GM12892 (cell line): ENCODE measurements around the gene GALNTL6.

Experiments used
- DNase-seq: peaks from one replicate; pipeline ENCODE4 v3.0.0; 2011; ENCODE audit not compliant: insufficient read length
- FAIRE-seq: peaks from 2 replicates; lab custom pipeline; 2011; peaks lifted over from hg19 to GRCh38; lab: Jason Lieb, UNC
- POLR2A ChIP-seq: IDR thresholded peaks from 2 replicates; pipeline ENCODE4 v1.6.1; 2011; ENCODE audit warnings: low read depth, low read length, control low read depth
- POLR2AphosphoS5 ChIP-seq: IDR thresholded peaks from 2 replicates; pipeline ENCODE4 v1.6.1; 2011; ENCODE audit warnings: low read depth, low read length, control low read depth
- TAF1 ChIP-seq: IDR thresholded peaks from 2 replicates; pipeline ENCODE4 v1.6.1; 2011; ENCODE audit warnings: low read depth, mild to moderate bottlenecking, control low read depth, low read length, borderline replicate concordance

GALNTL6 gene

DNA sequence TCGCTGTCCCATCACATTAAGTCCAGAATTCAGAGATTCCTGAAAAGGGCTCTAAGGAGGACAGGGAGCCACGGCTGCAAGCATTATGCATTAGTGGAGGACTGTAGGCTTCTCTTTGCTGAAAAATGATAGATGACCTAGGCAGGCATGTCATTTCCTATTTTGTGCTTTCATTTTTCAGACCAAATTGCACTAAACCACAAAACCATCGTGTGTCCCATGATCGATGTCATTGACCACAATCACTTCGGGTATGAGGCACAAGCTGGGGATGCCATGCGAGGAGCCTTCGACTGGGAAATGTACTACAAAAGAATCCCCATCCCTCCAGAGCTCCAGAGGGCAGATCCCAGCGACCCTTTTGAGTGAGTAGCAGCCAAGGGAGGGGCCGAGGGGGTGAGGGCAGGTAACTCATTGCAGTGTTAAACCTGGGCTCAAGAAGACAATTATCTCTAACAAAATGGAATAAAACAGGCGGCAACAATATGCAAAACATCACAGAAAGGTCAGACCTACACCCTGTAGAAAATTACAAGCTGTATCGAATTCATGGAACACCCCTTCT, 1000.2 kb downstream of the GALNTL6 start:
- FAIRE-seq: peak; percentile 30
- no peak for DNase-seq
- TF ChIP-seq POLR2A (no peak), TAF1 (no peak), POLR2AphosphoS5 (no peak)

DNA sequence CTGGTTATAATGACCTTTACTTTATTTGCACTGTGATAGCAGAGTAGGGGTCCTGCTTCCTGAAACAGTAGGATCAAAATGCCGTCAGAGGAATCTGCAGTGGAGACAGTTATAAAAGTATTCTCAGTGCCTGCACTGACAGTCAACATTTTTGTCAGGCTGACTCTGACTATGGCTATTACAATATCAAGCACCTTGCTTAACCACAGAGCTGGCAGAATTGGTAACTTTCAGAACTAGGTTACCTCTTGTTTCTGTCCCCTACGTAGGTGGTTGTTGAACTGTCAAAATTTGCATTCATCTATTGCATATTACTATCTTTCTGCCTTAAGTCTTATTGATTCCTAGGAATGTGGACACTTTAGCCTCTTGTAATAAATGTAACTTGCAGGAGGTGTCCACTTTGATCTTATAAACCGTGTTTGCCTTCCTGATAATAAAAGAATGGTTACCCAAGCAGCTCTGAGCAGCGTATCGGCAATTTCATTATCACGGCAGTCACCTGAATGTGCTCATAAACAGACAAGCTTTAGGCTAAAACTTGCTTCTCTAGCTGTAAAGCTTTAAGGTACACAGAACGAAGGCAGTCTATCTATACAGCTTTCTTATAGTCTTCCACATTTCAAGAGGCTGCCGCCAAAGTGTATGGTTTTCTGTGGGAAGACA, 1002.4 kb downstream of the GALNTL6 start:
- FAIRE-seq (no peak), DNase-seq (no peak)

DNA sequence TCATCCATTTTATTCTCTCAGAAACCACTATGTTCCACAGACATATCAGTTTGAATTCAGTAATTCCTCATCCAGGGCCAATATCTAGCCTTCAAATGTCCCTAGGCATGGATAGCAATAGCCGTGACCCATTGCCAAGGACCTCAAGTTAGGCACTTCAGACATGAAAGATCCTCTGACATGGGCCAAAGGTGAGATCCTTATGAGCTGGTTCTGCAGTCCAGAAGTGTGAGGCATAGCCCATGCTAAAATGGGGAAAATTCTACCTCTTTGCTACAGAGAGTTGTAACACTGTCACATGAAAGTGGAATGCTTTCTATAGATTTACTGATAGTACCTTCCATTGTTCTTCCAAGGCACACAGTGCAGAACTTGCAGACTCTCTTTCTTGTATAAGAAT, 1005.7 kb downstream of the GALNTL6 start:
- TF ChIP-seq TAF1: no peak
- TF ChIP-seq POLR2A: no peak
- no peak for TF ChIP-seq POLR2AphosphoS5
- FAIRE-seq (no peak), DNase-seq (no peak)

More for the DNA sequence above, 1002.4 kb downstream of the GALNTL6 start:
- no peak for TF ChIP-seq POLR2AphosphoS5
- no peak for TF ChIP-seq TAF1
- no peak for TF ChIP-seq POLR2A

DNA sequence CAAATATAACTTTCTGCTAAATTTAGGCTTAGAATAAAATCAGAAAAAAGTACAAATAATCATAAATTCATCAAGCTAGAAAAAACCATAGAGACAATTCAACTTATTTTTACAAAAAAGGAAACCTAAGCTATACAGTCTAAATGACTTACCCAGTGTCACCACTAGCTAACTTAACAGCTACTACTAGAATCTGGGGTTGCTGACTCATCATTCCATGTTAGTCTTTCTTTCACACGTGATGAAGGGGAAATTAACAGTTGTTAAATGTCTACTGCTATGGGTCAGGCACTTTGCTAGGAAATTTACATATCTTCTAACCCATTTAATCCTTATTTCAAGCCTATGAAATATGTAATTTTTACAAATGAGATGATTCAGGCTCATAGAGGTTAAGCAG, 1006.1 kb downstream of the GALNTL6 start:
- FAIRE-seq (no peak), DNase-seq (no peak)
- TF ChIP-seq POLR2AphosphoS5 (no peak), POLR2A (no peak), TAF1 (no peak)

DNA sequence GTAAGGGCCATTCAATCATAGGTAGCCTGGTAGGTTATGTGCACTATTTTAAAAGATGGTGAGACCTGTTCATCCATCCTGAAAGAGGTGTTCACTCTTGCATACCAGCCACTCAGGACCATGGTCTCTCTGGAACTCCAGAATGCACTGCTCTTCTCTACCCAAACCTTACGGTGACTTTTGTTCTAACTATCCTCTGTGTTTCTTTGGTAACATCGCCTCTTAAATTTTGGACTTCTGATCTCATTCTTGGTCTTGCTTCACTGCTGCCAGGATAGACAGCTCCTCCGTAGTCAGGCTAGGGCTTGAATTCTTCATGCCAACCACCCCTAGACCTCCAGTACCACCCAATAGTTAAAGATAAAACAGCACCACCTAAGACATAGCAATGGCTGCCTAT, 1009.1 kb downstream of the GALNTL6 start:
- no peak for TF ChIP-seq POLR2AphosphoS5
- no peak for TF ChIP-seq TAF1
- TF ChIP-seq POLR2A: no peak
- FAIRE-seq (no peak), DNase-seq (no peak)

DNA sequence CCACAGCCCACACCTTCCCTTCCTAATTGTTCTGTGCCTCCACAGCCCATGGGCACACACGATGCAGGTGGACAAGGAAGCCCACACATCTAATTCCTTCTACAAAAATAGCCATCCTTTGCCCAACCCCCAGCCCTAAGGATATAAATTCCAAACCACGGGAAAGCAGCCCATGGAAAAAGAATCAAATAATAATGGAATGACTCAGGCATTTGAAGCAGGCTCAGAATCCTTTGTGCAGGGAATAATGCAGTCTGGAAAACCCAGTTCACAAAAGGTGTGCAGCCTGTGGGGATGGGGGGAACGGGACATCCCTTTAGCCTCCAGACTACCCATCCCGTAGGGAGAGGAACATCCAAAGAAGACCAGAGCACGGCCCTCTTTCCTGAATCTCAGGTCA, 1013.1 kb downstream of the GALNTL6 start:
- DNase-seq: no peak
- no peak for FAIRE-seq
- TF ChIP-seq POLR2A (no peak), POLR2AphosphoS5 (no peak), TAF1 (no peak)

DNA sequence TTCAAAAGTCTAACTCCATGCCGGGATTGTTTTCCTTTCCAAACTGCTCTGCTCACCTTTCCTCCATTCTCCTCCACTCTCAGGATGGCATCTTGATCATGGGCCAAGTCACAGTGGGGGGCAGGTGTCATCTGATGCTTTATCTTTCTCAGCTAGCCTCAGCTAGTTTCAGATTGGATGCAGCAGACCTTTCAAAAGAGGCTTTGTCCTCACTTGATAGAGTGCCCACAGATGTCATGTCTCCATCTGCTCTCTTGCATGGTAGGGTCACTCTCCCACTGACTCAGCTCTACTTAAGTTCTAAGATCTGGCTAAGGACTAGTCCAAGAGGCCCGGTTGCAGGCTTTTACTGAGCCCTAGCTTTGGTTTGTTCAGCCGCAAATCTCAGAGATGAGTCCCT, 1013.7 kb downstream of the GALNTL6 start:
- TF ChIP-seq POLR2AphosphoS5 (no peak), TAF1 (no peak), POLR2A (no peak)
- DNase-seq: no peak
- no peak for FAIRE-seq

DNA sequence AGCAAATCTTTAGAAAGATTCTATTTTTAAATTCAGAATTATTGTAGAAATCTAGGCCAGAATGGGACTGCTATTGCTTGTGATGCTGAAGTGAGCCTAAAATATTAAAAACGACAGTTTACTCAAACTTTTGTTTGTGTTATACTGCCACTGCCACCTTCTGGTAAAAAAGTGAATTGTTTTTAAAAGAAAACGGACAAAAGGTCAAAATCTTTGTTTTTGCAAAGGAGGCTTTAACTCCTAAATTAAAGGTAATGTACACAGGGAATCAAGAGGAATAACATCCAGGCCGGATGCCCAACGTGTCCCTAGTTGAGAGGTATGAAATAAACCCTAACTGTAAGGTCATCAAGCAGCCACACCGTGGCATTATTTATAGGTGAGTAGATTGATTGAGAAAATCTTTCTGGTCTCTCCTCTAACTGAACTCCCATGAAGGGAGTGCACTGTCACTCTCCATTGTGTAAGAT, 1017.1 kb downstream of the GALNTL6 start:
- no peak for FAIRE-seq
- no peak for TF ChIP-seq POLR2A
- no peak for TF ChIP-seq TAF1
- TF ChIP-seq POLR2AphosphoS5: no peak
- DNase-seq: no peak

DNA sequence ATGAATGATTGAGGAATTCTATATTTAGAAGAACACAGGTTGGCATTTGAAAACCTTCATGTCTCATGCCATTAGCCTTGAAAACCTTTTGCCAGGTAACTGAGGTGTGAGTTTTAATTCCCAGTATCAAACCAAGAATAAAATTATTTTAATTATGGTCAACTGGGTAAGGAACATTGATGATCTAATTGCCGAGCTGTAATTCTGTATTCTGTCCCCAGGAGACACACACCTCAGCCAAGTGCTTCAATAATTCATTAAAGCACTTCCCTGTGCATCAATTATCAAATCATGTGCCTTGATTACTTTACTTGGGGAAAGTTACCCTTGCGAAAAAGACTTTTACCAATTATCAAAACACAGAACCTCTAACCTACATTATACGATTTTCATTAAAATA, 1023.5 kb downstream of the GALNTL6 start:
- TF ChIP-seq POLR2AphosphoS5 (no peak), TAF1 (no peak), POLR2A (no peak)
- FAIRE-seq (no peak), DNase-seq (no peak)

DNA sequence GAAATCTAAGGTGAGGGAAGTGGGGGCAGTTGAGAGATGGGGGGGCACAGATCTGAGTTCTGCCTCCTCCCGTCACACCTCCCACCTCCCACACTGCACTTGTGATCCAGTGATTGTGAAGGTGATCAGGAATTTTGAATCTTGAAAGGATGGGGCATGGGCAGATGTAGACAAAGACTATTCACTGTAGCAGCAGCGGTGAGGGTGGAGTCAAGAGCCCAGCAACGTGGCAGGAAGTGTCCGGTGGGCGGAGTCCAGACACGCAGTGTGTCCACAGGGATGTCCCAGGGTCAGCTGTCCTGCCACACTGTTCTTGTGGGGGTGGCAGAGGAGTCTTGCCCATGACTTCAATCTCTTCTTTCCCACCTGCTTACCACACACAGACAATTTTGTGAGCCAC, 1024.9 kb downstream of the GALNTL6 start:
- no peak for DNase-seq
- no peak for TF ChIP-seq POLR2AphosphoS5
- TF ChIP-seq TAF1: no peak
- TF ChIP-seq POLR2A: no peak
- no peak for FAIRE-seq

DNA sequence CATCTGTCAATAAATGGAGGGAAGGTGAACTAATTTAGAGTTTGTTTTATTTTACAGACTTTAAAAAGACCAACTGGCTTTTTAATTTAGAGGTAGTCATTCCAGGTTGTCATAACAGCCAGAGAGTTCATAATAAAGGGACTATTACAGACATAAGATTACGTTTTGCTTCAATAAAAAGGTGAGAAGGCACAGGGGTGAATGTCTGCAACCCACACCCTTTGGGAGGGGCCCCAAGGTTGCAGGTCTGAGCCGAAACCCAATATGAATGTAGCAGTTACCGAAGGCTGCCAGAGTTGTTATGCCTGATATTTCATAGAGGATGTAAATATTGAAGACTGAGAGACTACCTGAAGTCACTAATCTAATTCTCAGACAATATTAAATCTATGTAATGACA, 1025.7 kb downstream of the GALNTL6 start:
- DNase-seq: no peak
- no peak for FAIRE-seq
- no peak for TF ChIP-seq POLR2A
- TF ChIP-seq TAF1: no peak
- TF ChIP-seq POLR2AphosphoS5: no peak

DNA sequence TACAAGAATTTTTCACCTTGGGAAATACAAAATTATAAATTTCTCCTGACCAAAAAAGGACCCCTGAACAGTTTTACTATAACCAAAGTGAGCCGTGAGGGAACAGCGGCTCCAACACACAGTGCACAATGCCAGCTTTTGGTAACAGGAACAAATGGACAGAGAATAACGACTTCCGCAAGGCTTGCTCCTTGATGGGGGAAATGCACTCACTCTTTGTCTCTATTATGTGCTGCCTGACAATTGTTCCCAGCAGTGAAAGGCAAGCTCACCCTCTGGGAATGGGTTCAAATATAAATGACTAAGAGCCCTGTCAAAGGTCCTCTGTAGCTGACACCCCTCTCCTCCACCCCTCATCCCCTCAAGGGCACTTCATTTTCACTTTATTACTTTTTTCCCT, 1029.6 kb downstream of the GALNTL6 start:
- DNase-seq: no peak
- FAIRE-seq: no peak
- no peak for TF ChIP-seq POLR2AphosphoS5
- no peak for TF ChIP-seq POLR2A
- no peak for TF ChIP-seq TAF1

DNA sequence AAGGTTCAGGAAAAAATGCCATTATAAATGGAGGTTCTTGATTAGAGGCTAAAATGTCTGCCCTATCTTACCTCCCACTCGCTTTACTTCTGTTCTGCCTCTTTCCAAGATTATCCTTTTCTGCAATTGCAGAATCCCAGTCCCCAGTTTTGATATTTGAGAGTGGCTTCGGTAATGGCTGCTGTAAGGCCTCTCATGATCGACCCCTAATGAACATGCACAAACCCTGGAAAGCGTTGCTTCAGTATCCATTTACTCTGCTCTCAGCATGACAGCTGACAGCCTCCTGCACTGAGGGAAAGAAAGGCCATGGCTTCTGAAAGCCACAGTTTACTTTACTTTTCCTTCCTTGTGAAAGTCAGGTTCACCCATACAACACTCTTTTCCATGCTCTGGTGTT, 1030.0 kb downstream of the GALNTL6 start:
- TF ChIP-seq TAF1 (no peak), POLR2A (no peak), POLR2AphosphoS5 (no peak)
- no peak for DNase-seq
- FAIRE-seq: no peak

DNA sequence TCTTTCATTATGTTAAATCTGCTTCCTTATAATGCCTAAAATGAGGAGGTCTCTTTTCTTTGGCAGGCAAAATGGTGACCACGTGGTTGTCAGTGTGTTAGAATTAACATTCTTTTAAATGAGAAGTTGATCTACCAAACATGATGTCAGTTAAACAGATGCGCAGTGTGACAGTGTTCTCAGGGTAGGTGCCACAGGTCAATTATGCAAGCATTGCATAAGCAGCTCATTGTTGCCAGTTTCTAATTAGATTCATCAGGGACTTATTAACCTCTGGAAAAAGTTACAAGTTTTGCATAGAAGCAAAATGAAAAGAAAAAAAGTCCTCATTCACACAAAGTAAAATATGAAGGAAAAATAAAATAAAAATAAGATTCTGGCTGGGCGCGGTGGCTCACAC, 1031.4 kb downstream of the GALNTL6 start:
- DNase-seq (no peak), FAIRE-seq (no peak)
- TF ChIP-seq POLR2AphosphoS5 (no peak), POLR2A (no peak), TAF1 (no peak)
